H9 (cell line): Measurements from ENCODE around the gene NTSR1. TPM values are rescaled to one million over a fixed set of nuclear protein-coding genes. Genes with fewer than 3 reads are reported as not detected.

ENCODE experiments used
- DNase-seq: peaks from one replicate; pipeline ENCODE4 v3.0.0-alpha.2; 2017
- H2AFZ ChIP-seq: one replicate; pipeline ENCODE4 v1.6.1; 2013; ENCODE audit warnings: mild to moderate bottlenecking, low read length, control low read depth, moderate library complexity
- H2AK5ac ChIP-seq: 2 replicates; pipeline ENCODE4 v1.6.1; 2013; ENCODE audit warnings: low read length, control low read depth, mixed read lengths; ENCODE audit not compliant: insufficient read length
- H2BK120ac ChIP-seq: one replicate; pipeline ENCODE4 v1.6.1; 2013; ENCODE audit warnings: low read depth, mild to moderate bottlenecking, low read length, control low read depth, inconsistent platforms; ENCODE audit not compliant: poor library complexity, severe bottlenecking
- H2BK12ac ChIP-seq: 2 replicates; pipeline ENCODE4 v1.6.1; 2013; ENCODE audit warnings: low read length, control low read depth, mixed read lengths, low read depth; ENCODE audit not compliant: insufficient read length
- H2BK15ac ChIP-seq: 2 replicates; pipeline ENCODE4 v1.6.1; 2013; ENCODE audit warnings: low read depth, low read length, control low read depth
- H2BK20ac ChIP-seq: one replicate; pipeline ENCODE4 v1.6.1; 2013; ENCODE audit warnings: low read depth, mild to moderate bottlenecking, low read length, control low read depth, inconsistent platforms; ENCODE audit not compliant: poor library complexity, severe bottlenecking
- H2BK5ac ChIP-seq: 2 replicates; pipeline ENCODE4 v1.6.1; 2013; ENCODE audit warnings: low read length, control low read depth, mixed read lengths; ENCODE audit not compliant: insufficient read length
- H3K14ac ChIP-seq: 2 replicates; pipeline ENCODE4 v1.6.1; 2013; ENCODE audit warnings: low read length, control low read depth; ENCODE audit not compliant: insufficient read depth
- H3K18ac ChIP-seq: 2 replicates; pipeline ENCODE4 v1.6.1; 2013; ENCODE audit warnings: low read depth, mild to moderate bottlenecking, mixed read lengths, low read length, control low read depth; ENCODE audit not compliant: insufficient read length
- H3K23ac ChIP-seq: 2 replicates; pipeline ENCODE4 v1.6.1; 2013; ENCODE audit warnings: low read length, control low read depth, mixed read lengths, low read depth; ENCODE audit not compliant: insufficient read length
- H3K23me2 ChIP-seq: 2 replicates; pipeline ENCODE4 v1.6.1; 2013; ENCODE audit warnings: low read depth, mild to moderate bottlenecking, mixed read lengths, low read length, control low read depth; ENCODE audit not compliant: insufficient read length, poor library complexity, severe bottlenecking
- H3K27ac ChIP-seq: 2 replicates; pipeline ENCODE4 v1.5.1; 2013; ENCODE audit warnings: low read length, control low read depth, mixed read lengths, low read depth; ENCODE audit not compliant: insufficient read length
- H3K27me3 ChIP-seq: 2 replicates; pipeline ENCODE4 v1.6.1; 2013; ENCODE audit warnings: low read length, control low read depth, inconsistent platforms; ENCODE audit not compliant: insufficient read depth
- H3K4ac ChIP-seq: 2 replicates; pipeline ENCODE4 v1.6.1; 2013; ENCODE audit warnings: low read depth, mild to moderate bottlenecking, control low read depth, inconsistent platforms, low read length, moderate library complexity
- H3K4me1 ChIP-seq: 2 replicates; pipeline ENCODE4 v1.6.1; 2013; ENCODE audit warnings: low read length, control low read depth, inconsistent platforms; ENCODE audit not compliant: insufficient read depth
- H3K4me2 ChIP-seq: 2 replicates; pipeline ENCODE4 v1.6.1; 2013; ENCODE audit warnings: low read length, control low read depth, mixed read lengths; ENCODE audit not compliant: insufficient read length, insufficient read depth
- H3K56ac ChIP-seq: 2 replicates; pipeline ENCODE4 v1.6.1; 2013; ENCODE audit warnings: low read depth, mild to moderate bottlenecking, mixed read lengths, low read length, control low read depth; ENCODE audit not compliant: insufficient read length
- H3K79me1 ChIP-seq: 2 replicates; pipeline ENCODE4 v1.6.1; 2013; ENCODE audit warnings: low read depth, mild to moderate bottlenecking, moderate library complexity, low read length, control low read depth, inconsistent platforms; ENCODE audit not compliant: insufficient read depth, poor library complexity, severe bottlenecking
- H3K79me2 ChIP-seq: 2 replicates; pipeline ENCODE4 v1.6.1; 2013; ENCODE audit warnings: low read length, control low read depth, inconsistent platforms; ENCODE audit not compliant: insufficient read depth
- H3K9ac ChIP-seq: 2 replicates; pipeline ENCODE4 v1.6.1; 2013; ENCODE audit warnings: low read length, control low read depth, mixed read lengths; ENCODE audit not compliant: insufficient read length; ENCODE audit errors: extremely low read depth
- H3K9me3 ChIP-seq: one replicate; pipeline ENCODE4 v1.6.1; 2013; ENCODE audit warnings: low read depth, low read length, inconsistent platforms; ENCODE audit not compliant: control insufficient read depth
- H3T11ph ChIP-seq: one replicate; pipeline ENCODE4 v1.6.1; 2013; ENCODE audit warnings: mild to moderate bottlenecking, low read length, control low read depth, inconsistent platforms
- H4K20me1 ChIP-seq: one replicate; pipeline ENCODE4 v1.6.1; 2013; ENCODE audit not compliant: control insufficient read depth, insufficient read length, insufficient read depth
- H4K5ac ChIP-seq: 2 replicates; pipeline ENCODE4 v1.6.1; 2013; ENCODE audit warnings: low read depth, mild to moderate bottlenecking, mixed read lengths, low read length, control low read depth; ENCODE audit not compliant: insufficient read length
- H4K8ac ChIP-seq: replicated peaks from 2 replicates; pipeline ENCODE4 v1.6.1; 2013; ENCODE audit warnings: low read length, control low read depth, mixed read lengths, low read depth; ENCODE audit not compliant: insufficient read length
- H4K91ac ChIP-seq: 2 replicates; pipeline ENCODE4 v1.6.1; 2013; ENCODE audit warnings: low read depth, mild to moderate bottlenecking, moderate library complexity, mixed read lengths, low read length, control low read depth; ENCODE audit not compliant: insufficient read length
- H3K27ac Mint-ChIP-seq, 3 experiments: 2 replicates in 2 of 3; 3 replicates in 1 of 3; pipeline ENCODE4 v1.8.0; 2020 to 2021; ENCODE audit warnings: mixed read lengths in 3 of 3, mild to moderate bottlenecking in 1 of 3, moderate library complexity in 1 of 3
- H3K27me3 Mint-ChIP-seq: 2 replicates; pipeline ENCODE4 v1.8.0; 2021; ENCODE audit warnings: low read depth, mild to moderate bottlenecking, moderate library complexity, mixed read lengths
- H3K36me3 Mint-ChIP-seq, 3 experiments: 2 replicates in 2 of 3; 3 replicates in 1 of 3; pipeline ENCODE4 v1.8.0; 2020 to 2021; ENCODE audit warnings: low read depth in 3 of 3, mixed read lengths in 3 of 3; ENCODE audit not compliant: insufficient read depth in 1 of 3
- H3K4me1 Mint-ChIP-seq, 2 experiments: 2 replicates each; pipeline ENCODE4 v1.8.0; 2020; ENCODE audit warnings: mixed read lengths in 2 of 2
- H3K4me3 Mint-ChIP-seq, 2 experiments: 2 replicates in 1 of 2; 3 replicates in 1 of 2; pipeline ENCODE4 v1.8.0; 2020 to 2021; ENCODE audit warnings: mild to moderate bottlenecking in 2 of 2, mixed read lengths in 2 of 2, moderate library complexity in 1 of 2
- H3K9me3 Mint-ChIP-seq, 2 experiments: 2 replicates in 1 of 2; 3 replicates in 1 of 2; pipeline ENCODE4 v1.8.0; 2020; ENCODE audit warnings: mild to moderate bottlenecking in 2 of 2, mixed read lengths in 2 of 2, moderate library complexity in 1 of 2
- WGBS: extraction: QIAGEN DNeasy Blood & Tissue Kit; methylation state at CpG from one replicate; pipeline ENCODE4 v1.1.7; 2013; ENCODE audit warnings: missing lambda C conversion rate, low lambda C conversion rate, mixed read lengths; ENCODE audit not compliant: insufficient read length; ENCODE audit errors: extremely low coverage; 5-methylcytosine and 5-hydroxymethylcytosine counted together
- total RNA-seq: library from RNA; stranded (reverse); gene quantifications from 2 replicates; pipeline ENCODE4 v1.2.1, GENCODE V29; 2021
- TF ChIP-seq, protein P1 (sequence below): fragments of 200-600 bp; sonication (generic); conservative IDR thresholded peaks from 3 replicates; pipeline ENCODE4 v1.8.0; 2021; ENCODE audit warnings: antibody characterized with exemption, mild to moderate bottlenecking

NTSR1 gene
- total RNA-seq, 1 experiment from 2014 or later = 0.11 TPM

DNA sequence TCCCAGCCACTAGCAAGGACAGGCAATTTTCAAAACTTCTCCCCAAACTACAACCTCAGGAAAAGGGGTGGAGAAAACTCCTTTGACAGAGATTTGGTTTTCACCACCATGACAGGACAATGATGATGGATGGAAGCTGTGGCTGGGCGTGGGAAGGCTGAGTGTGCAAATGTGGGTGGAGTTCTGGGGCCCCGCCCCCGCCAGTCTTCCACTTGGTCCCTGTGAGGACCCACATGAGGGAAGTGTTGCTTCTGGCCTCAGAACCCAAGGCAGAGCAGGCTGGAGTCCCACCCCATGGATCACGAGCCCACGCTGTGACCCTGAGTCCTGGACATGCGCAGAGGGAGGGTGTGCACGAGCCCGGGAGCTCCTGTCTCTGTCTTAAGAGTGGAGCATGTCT is 66.1 kb downstream of the NTSR1 start:
- no peaks in the 10 kb centered on the region for H3K79me2 ChIP-seq
- no peak overlapping the region for H3K27ac ChIP-seq
- H3K18ac ChIP-seq = no peak overlapping the region
- no peak overlapping the region for H4K5ac ChIP-seq
- H3K79me1 ChIP-seq = no peaks in the 10 kb centered on the region
- H2AK5ac ChIP-seq = no peak overlapping the region
- H3T11ph ChIP-seq = no peak overlapping the region
- H3K4ac ChIP-seq = no peak overlapping the region
- no peak overlapping the region for H2BK20ac ChIP-seq
- H3K9ac ChIP-seq = no peak overlapping the region
- H2BK12ac ChIP-seq = no peak overlapping the region
- Mint-ChIP-seq H3K27me3 (peaks cover 8% of the 10 kb centered on the region), H3K36me3 (no peaks in the 10 kb centered on the region; a peak in 1 of 7 replicates), H3K4me1 (peaks cover 2 to 15% of the 10 kb centered on the region in 2 experiments; a peak in 3 of 4 replicates), H3K4me3 (no peak overlapping the region; a peak in 1 of 5 replicates), H3K27ac (no peak overlapping the region), H3K9me3 (no peaks in the 10 kb centered on the region; a peak in 1 of 5 replicates)
- H3K23ac ChIP-seq = no peak overlapping the region
- H2BK5ac ChIP-seq = no peak overlapping the region
- no peaks in the 10 kb centered on the region for H3K9me3 ChIP-seq
- no peak overlapping the region for H4K8ac ChIP-seq
- H4K20me1 ChIP-seq = no peaks in the 10 kb centered on the region
- H2BK120ac ChIP-seq = no peak overlapping the region
- no peak overlapping the region for H2AFZ ChIP-seq
- no peak overlapping the region for H4K91ac ChIP-seq
- H3K27me3 ChIP-seq = no peaks in the 10 kb centered on the region
- TF ChIP-seq, protein P1, sequence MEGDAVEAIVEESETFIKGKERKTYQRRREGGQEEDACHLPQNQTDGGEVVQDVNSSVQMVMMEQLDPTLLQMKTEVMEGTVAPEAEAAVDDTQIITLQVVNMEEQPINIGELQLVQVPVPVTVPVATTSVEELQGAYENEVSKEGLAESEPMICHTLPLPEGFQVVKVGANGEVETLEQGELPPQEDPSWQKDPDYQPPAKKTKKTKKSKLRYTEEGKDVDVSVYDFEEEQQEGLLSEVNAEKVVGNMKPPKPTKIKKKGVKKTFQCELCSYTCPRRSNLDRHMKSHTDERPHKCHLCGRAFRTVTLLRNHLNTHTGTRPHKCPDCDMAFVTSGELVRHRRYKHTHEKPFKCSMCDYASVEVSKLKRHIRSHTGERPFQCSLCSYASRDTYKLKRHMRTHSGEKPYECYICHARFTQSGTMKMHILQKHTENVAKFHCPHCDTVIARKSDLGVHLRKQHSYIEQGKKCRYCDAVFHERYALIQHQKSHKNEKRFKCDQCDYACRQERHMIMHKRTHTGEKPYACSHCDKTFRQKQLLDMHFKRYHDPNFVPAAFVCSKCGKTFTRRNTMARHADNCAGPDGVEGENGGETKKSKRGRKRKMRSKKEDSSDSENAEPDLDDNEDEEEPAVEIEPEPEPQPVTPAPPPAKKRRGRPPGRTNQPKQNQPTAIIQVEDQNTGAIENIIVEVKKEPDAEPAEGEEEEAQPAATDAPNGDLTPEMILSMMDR = no peak
- H2BK15ac ChIP-seq = no peak overlapping the region
- no peak for DNase-seq
- H3K23me2 ChIP-seq = no peaks in the 10 kb centered on the region
- no peak overlapping the region for H3K4me2 ChIP-seq
- no peak overlapping the region for H3K56ac ChIP-seq
- H3K4me1 ChIP-seq = peaks cover 3% of the 10 kb centered on the region; the same call in 1 of the 2 replicates
- no CpG with 5 or more reads among the region's 8 CpGs for WGBS
- H3K14ac ChIP-seq = no peak overlapping the region
